ENCODE data around the gene TMEM143. TPM values are rescaled to one million over a fixed set of nuclear protein-coding genes. Genes with fewer than 3 reads are reported as not detected.
"Not testable (repeated sequence)": the region's sequence is repeated elsewhere in the genome, so short reads cannot be mapped to it uniquely, and the experiment has no call there.

TMEM143 gene
- total RNA-seq, 6 donors from 2014 or later = 4.7 to 34.6 (median 16.6) TPM

- ATAC-seq (ENCODE audit: low FRiP score in 2 of 2) (peak in 1 of 2 donors; percentile 59), DNase-seq (no peak)
- 80 to 98% methylated on average over 4 of the region's 4 CpGs for WGBS, 2 donors
- H3K9me3 ChIP-seq = no peaks in the 10 kb centered on the region
- no peaks in the 10 kb centered on the region for H3K36me3 ChIP-seq
- H3K27me3 ChIP-seq = no peaks in the 10 kb centered on the region
- H3K4me1 ChIP-seq = peaks cover 6 to 13% (median 11%) of the 10 kb centered on the region in 4 donors
- no peak overlapping the region for H3K27ac ChIP-seq
- H3K4me3 ChIP-seq = no peak overlapping the region
- no peak for TF ChIP-seq POLR2A (IDR thresholded peaks at IDR 0.05)
- no peak for TF ChIP-seq EP300 (IDR thresholded peaks at IDR 0.05)
- no peak for TF ChIP-seq CTCF (IDR thresholded peaks at IDR 0.05)
- TF ChIP-seq POLR2AphosphoS5 (IDR thresholded peaks at IDR 0.05) = no peak
Measured at GRCh38 chr19:48292798-48293197, 70.9 kb downstream of the TMEM143 start.

- DNase-seq; ATAC-seq (ENCODE audit: low FRiP score in 2 of 2); H3K27ac ChIP-seq; H3K36me3 ChIP-seq; H3K9me3 ChIP-seq; H3K27me3 ChIP-seq: not testable (repeated sequence)
- peaks cover 6 to 13% (median 11%) of the 10 kb centered on the region in 4 donors for H3K4me1 ChIP-seq
- H3K4me3 ChIP-seq = peak overlapping the region in 1 of 4 donors; percentile 46
- whole genome bisulfite sequencing, 2 donors = 33 to 35% methylated on average over 11 of the region's 11 CpGs
- TF ChIP-seq CTCF (IDR thresholded peaks at IDR 0.05) = peak in 1 of 6 experiments; percentile 1
Measured at GRCh38 chr19:48291489-48291815, 72.3 kb downstream of the TMEM143 start.

- WGBS, 2 donors = 1 to 3% methylated on average over 28 to 30 of the region's 45 CpGs
- H3K4me1 ChIP-seq = peaks cover 6 to 13% (median 11%) of the 10 kb centered on the region in 4 donors
- H3K27ac ChIP-seq = no peak overlapping the region
- DNase-seq = peak; percentile 76 to 97
- H3K36me3 ChIP-seq = peaks cover 0 to 5% (median 0%) of the 10 kb centered on the region in 4 donors
- H3K27me3 ChIP-seq = no peaks in the 10 kb centered on the region
- H3K9me3 ChIP-seq = peaks cover 0 to 4% (median 0%) of the 10 kb centered on the region in 4 donors
- ATAC-seq (ENCODE audit: low FRiP score in 2 of 2) = peak; percentile 87 to 95
- TF ChIP-seq CTCF (IDR thresholded peaks at IDR 0.05) (peak; percentile 87 to 96 (median 94)), POLR2A (IDR thresholded peaks at IDR 0.05) (no peak), EP300 (IDR thresholded peaks at IDR 0.05) (no peak)
- H3K4me3 ChIP-seq = peak overlapping the region; percentile 22 to 46 (median 30)
Measured at GRCh38 chr19:48290771-48291488, 72.8 kb downstream of the TMEM143 start.

- H3K4me1 ChIP-seq = peaks cover 6 to 13% (median 11%) of the 10 kb centered on the region in 4 donors
- ATAC-seq (ENCODE audit: low FRiP score in 2 of 2) = peak in 1 of 2 donors; percentile 60
- no peak overlapping the region for H3K27ac ChIP-seq
- H3K27me3 ChIP-seq = no peaks in the 10 kb centered on the region
- TF ChIP-seq EP300 (IDR thresholded peaks at IDR 0.05) = no peak
- no peak for TF ChIP-seq POLR2A (IDR thresholded peaks at IDR 0.05)
- no peak for TF ChIP-seq CTCF (IDR thresholded peaks at IDR 0.05)
- TF ChIP-seq POLR2AphosphoS5 (IDR thresholded peaks at IDR 0.05) = no peak
- H3K9me3 ChIP-seq = peaks cover 0 to 4% (median 0%) of the 10 kb centered on the region in 4 donors
- DNase-seq = no peak
- H3K4me3 ChIP-seq = peak overlapping the region in 2 of 4 donors; percentile 36 to 46
- peaks cover 0 to 10% (median 0%) of the 10 kb centered on the region in 4 donors for H3K36me3 ChIP-seq
- 19 to 38% methylated on average over 6 to 10 of the region's 10 CpGs for WGBS, 2 donors
Measured at GRCh38 chr19:48290401-48290770, 73.4 kb downstream of the TMEM143 start.

- 89 to 93% methylated on average over 3 of the region's 3 CpGs for WGBS, 2 donors
- Histone ChIP-seq H3K27me3 (no peaks in the 10 kb centered on the region), H3K9me3 (peaks cover 0 to 11% (median 6%) of the 10 kb centered on the region in 4 donors), H3K4me1 (peaks cover 6 to 13% (median 11%) of the 10 kb centered on the region in 4 donors), H3K27ac (no peak overlapping the region), H3K4me3 (no peak overlapping the region), H3K36me3 (peaks cover 0 to 20% (median 0%) of the 10 kb centered on the region in 4 donors)
- TF ChIP-seq CTCF (IDR thresholded peaks at IDR 0.05) (no peak), POLR2AphosphoS5 (IDR thresholded peaks at IDR 0.05) (no peak), EP300 (IDR thresholded peaks at IDR 0.05) (no peak), POLR2A (IDR thresholded peaks at IDR 0.05) (no peak)
- ATAC-seq (ENCODE audit: low FRiP score in 2 of 2) (no peak), DNase-seq (no peak)
Measured at GRCh38 chr19:48287748-48288147, 76.0 kb downstream of the TMEM143 start.

Measured in upper lobe of left lung (tissue), 6 donors.